ENCODE results near the gene EPO.

The EPO gene

GRCh38 chr7:100764841-100765240 is 44.6 kb downstream of the EPO start:
- no peak for DNase-seq (ENCODE audit: low read depth)
- no peak overlapping the region for H3K4me3 ChIP-seq (ENCODE audit: low read depth, low read length)
- no peak for TF ChIP-seq POLR2A (IDR thresholded peaks at IDR 0.05; ENCODE audit: extremely low read depth, insufficient read length)

GRCh38 chr7:100765250-100765649 is 45.0 kb downstream of the EPO start:
- no peak for DNase-seq (ENCODE audit: low read depth)
- TF ChIP-seq MAX (IDR thresholded peaks at IDR 0.05; ENCODE audit: low read depth, low read length) (no peak), CTCF (IDR thresholded peaks at IDR 0.05; ENCODE audit: low read depth, low read length) (no peak), MYC (IDR thresholded peaks at IDR 0.05; ENCODE audit: low read depth, low read length) (no peak), POLR2A (IDR thresholded peaks at IDR 0.05; ENCODE audit: extremely low read depth, insufficient read length) (no peak)
- no peak overlapping the region for H3K4me3 ChIP-seq (ENCODE audit: low read depth, low read length)

- TF ChIP-seq MAX (IDR thresholded peaks at IDR 0.05; ENCODE audit: low read depth, low read length) (no peak), MYC (IDR thresholded peaks at IDR 0.05; ENCODE audit: low read depth, low read length) (no peak), POLR2A (IDR thresholded peaks at IDR 0.05; ENCODE audit: extremely low read depth, insufficient read length) (no peak), CTCF (IDR thresholded peaks at IDR 0.05; ENCODE audit: low read depth, low read length) (no peak)
- H3K4me3 ChIP-seq (ENCODE audit: low read depth, low read length), result no peak overlapping the region
- no peak for DNase-seq (ENCODE audit: low read depth)
Observed at GRCh38 chr7:100768784-100769183, 48.5 kb downstream of the EPO start.

All from NB4 (cell line).